K562 (cell line): ENCODE data around the gene MCC. TPM values are rescaled to one million over a fixed set of nuclear protein-coding genes. Genes with fewer than 3 reads are reported as not detected.

Experiments
- ATAC-seq: fragments of 200-7000 bp; cut with Tn5 transposase; 3 replicates; pipeline ENCODE4 v1.9.1; 2020; ENCODE audit warnings: moderate library complexity
- BruUV-seq: library from RNA; stranded (reverse); fragments of 400-500 nt; replicated peaks from 2 replicates; lab custom pipeline; 2021; lab: Mats Ljungman, UMichigan
- CTCF ChIA-PET: fragments of 300-600 bp; formaldehyde crosslinking; extraction: SDS; loops from one replicate; lab custom pipeline; 2021; ENCODE audit warnings: low intra/inter-chr PET ratio; lab: Yijun Ruan, JAX
- POLR2A ChIA-PET: fragments of 300-600, 350-650 bp; sonication (Branson Sonifier 250); formaldehyde crosslinking; extraction: SDS; loops from one replicate; lab custom pipeline; 2021; ENCODE audit warnings: antibody characterized with exemption, inconsistent platforms; lab: Yijun Ruan, JAX
- DNase-seq, 4 experiments: peaks; one replicate each; pipeline versions ENCODE4 v3.0.0 to v3.0.0-alpha.2; 2011 to 2018; ENCODE audit warnings: low spot score in 3 of 4, mixed read lengths in 3 of 4; ENCODE audit errors: extremely low read depth in 1 of 4
- FAIRE-seq: peaks from 2 replicates; lab custom pipeline; 2011; peaks lifted over from hg19 to GRCh38; lab: Jason Lieb, UNC
- H2AFZ ChIP-seq: 2 replicates; pipeline ENCODE4 v1.6.0; 2011; ENCODE audit warnings: low read depth, low read length, control low read depth, inconsistent platforms
- H3K27ac ChIP-seq: fragments of 200-600 bp; 3 replicates; pipeline ENCODE4 v1.8.0; 2011; ENCODE audit warnings: low read depth, mild to moderate bottlenecking, control low read depth, inconsistent platforms, low read length, moderate library complexity, mixed read lengths; ENCODE audit errors: extremely low read depth
- H3K27me3 ChIP-seq, 2 experiments: fragments of 300-600 bp in 1 of 2; 2 replicates in 1 of 2; 3 replicates in 1 of 2; pipeline versions ENCODE4 v1.6.0 to v1.8.0; 2011; ENCODE audit warnings: inconsistent platforms in 2 of 2, low read length in 2 of 2, mild to moderate bottlenecking in 1 of 2, mixed read lengths in 1 of 2, moderate library complexity in 1 of 2; ENCODE audit not compliant: control insufficient read depth in 2 of 2, insufficient read depth in 2 of 2
- H3K36me3 ChIP-seq: fragments of 300-600 bp; 3 replicates; pipeline ENCODE4 v1.8.0; 2011; ENCODE audit warnings: mild to moderate bottlenecking, low read length, inconsistent platforms; ENCODE audit not compliant: control insufficient read depth, insufficient read depth
- H3K4me1 ChIP-seq, 2 experiments: fragments of 200-600 bp in 1 of 2; replicated peaks in 1 of 2; 2 replicates in 1 of 2; 3 replicates in 1 of 2; pipeline versions ENCODE4 v1.5.1 to v1.8.0; 2011; ENCODE audit warnings: inconsistent platforms in 2 of 2, low read length in 2 of 2, mild to moderate bottlenecking in 1 of 2, mixed read lengths in 1 of 2, moderate library complexity in 1 of 2; ENCODE audit not compliant: control insufficient read depth in 2 of 2, insufficient read depth in 2 of 2
- H3K4me2 ChIP-seq: 2 replicates; pipeline ENCODE4 v1.6.1; 2011; ENCODE audit warnings: low read length, control low read depth, inconsistent platforms, mixed read lengths; ENCODE audit not compliant: insufficient read depth
- H3K4me3 ChIP-seq: fragments of 200-600 bp; sonication (generic), shearing (Covaris generic); 2 replicates; pipeline ENCODE4 v1.5.1; 2016; ENCODE audit warnings: control low read depth, inconsistent platforms
- H3K79me2 ChIP-seq: fragments of 200-600 bp; 3 replicates; pipeline ENCODE4 v1.8.0; 2011; ENCODE audit warnings: low read length, inconsistent platforms; ENCODE audit not compliant: control insufficient read depth, insufficient read depth
- H3K9ac ChIP-seq, 2 experiments: 2 replicates each; pipeline versions ENCODE4 v1.6.0 to v1.6.1; 2011; ENCODE audit warnings: low read depth in 2 of 2, low read length in 2 of 2, control low read depth in 1 of 2, inconsistent platforms in 1 of 2, mild to moderate bottlenecking in 1 of 2, mixed read lengths in 1 of 2; ENCODE audit not compliant: insufficient read depth in 1 of 2
- H3K9me1 ChIP-seq: one replicate; pipeline ENCODE4 v1.6.0; 2011; ENCODE audit warnings: inconsistent platforms, mild to moderate bottlenecking, low read length, moderate library complexity; ENCODE audit not compliant: control insufficient read depth, insufficient read depth
- H3K9me3 ChIP-seq: replicated peaks from 2 replicates; pipeline ENCODE4 v1.5.1; 2011; ENCODE audit warnings: low read depth, low read length, inconsistent platforms; ENCODE audit not compliant: control insufficient read depth, insufficient read depth
- H4K20me1 ChIP-seq: replicated peaks from 2 replicates; pipeline ENCODE4 v1.6.1; 2011; ENCODE audit warnings: low read length, inconsistent platforms, mixed read lengths; ENCODE audit not compliant: control insufficient read depth, insufficient read depth
- ATF1 ChIP-seq, 2 experiments: fragments of 450-650 bp in 1 of 2; IDR thresholded peaks; 2 replicates each; pipeline ENCODE4 v1.6.1; 2016; ENCODE audit warnings: missing compliant biosample characterization in 1 of 2, missing genetic modification characterization in 1 of 2
- CBFA2T3 ChIP-seq: fragments of 450-650 bp; IDR thresholded peaks from 2 replicates; pipeline ENCODE4 v1.6.1; 2017
- EZH2 ChIP-seq: IDR thresholded peaks from 2 replicates; pipeline ENCODE4 v1.6.1; 2012; ENCODE audit warnings: low read depth, mild to moderate bottlenecking, inconsistent platforms, low read length, borderline replicate concordance
- HNRNPK ChIP-seq: fragments of 200-400 bp; formaldehyde crosslinking; IDR thresholded peaks from one replicate; pipeline ENCODE4 v1.6.1; 2018; ENCODE audit warnings: mild to moderate bottlenecking, low read depth, low read length; ENCODE audit not compliant: poor library complexity, severe bottlenecking
- MCM3 ChIP-seq: fragments of 450-650 bp; IDR thresholded peaks from 2 replicates; pipeline ENCODE4 v1.6.1; 2016
- MCM5 ChIP-seq: fragments of 450-650 bp; IDR thresholded peaks from 2 replicates; pipeline ENCODE4 v1.6.1; 2016; ENCODE audit warnings: low read depth
- NCOA2 ChIP-seq, 2 experiments: fragments of 450-650 bp; IDR thresholded peaks; 2 replicates each; pipeline ENCODE4 v1.6.1; 2018; ENCODE audit warnings: mild to moderate bottlenecking in 2 of 2, moderate library complexity in 1 of 2; ENCODE audit not compliant: partially characterized antibody in 2 of 2
- NFIC ChIP-seq: fragments of 450-650 bp; IDR thresholded peaks from 2 replicates; pipeline ENCODE4 v1.6.1; 2017; ENCODE audit warnings: mild to moderate bottlenecking, inconsistent platforms
- NFIX ChIP-seq: fragments of 250-450 bp; sonication (Bioruptor Pico); IDR thresholded peaks from 2 replicates; pipeline ENCODE4 v1.4.0; 2020; ENCODE audit warnings: low read depth, mild to moderate bottlenecking, moderate library complexity
- PTBP1 ChIP-seq: fragments of 200-400 bp; formaldehyde crosslinking; IDR thresholded peaks from 2 replicates; pipeline ENCODE4 v1.6.1; 2017; ENCODE audit warnings: low read depth, low read length
- RBM25 ChIP-seq: fragments of 200-400 bp; formaldehyde crosslinking; IDR thresholded peaks from 2 replicates; pipeline ENCODE4 v1.6.1; 2018; ENCODE audit warnings: low read length, low read depth, moderate library complexity; ENCODE audit not compliant: severe bottlenecking
- SOX6 ChIP-seq: fragments of 450-650 bp; IDR thresholded peaks from 2 replicates; pipeline ENCODE4 v1.6.1; 2014; ENCODE audit warnings: mild to moderate bottlenecking
- TEAD1 ChIP-seq, 2 experiments: fragments of 450-650 bp in 1 of 2; sonication (generic) in 1 of 2; formaldehyde crosslinking; IDR thresholded peaks; 2 replicates each; pipeline versions ENCODE4 v1.4.0 to v1.8.0; 2020 to 2022; ENCODE audit warnings: mild to moderate bottlenecking in 2 of 2, missing genetic modification reagents in 1 of 2
- WGBS: fragments of 100-300 bp; shearing (Covaris generic); methylation state at CpG from one replicate; pipeline ENCODE4 v1.1.6; 2016; ENCODE audit warnings: low coverage, mixed read lengths; ENCODE audit not compliant: insufficient coverage; ENCODE audit errors: missing lambda C conversion rate; 5-methylcytosine and 5-hydroxymethylcytosine counted together
- in situ Hi-C: fragments of 300-500 bp; cut with MboI; formaldehyde crosslinking; loops from 4 replicates; pipeline ENCODE4 v1.15.0; 2018; ENCODE audit warnings: inconsistent platforms, mixed read lengths
- intact Hi-C: fragments of 100-400 bp; cut with micrococcal nuclease; formaldehyde crosslinking; loops from 2 replicates; pipeline ENCODE4 v1.14.2; 2022
- polyA plus RNA-seq, 8 experiments: library from polyadenylated mRNA; depleted of rRNA in 4 of 8; stranded (reverse) in 5 of 8; unstranded in 3 of 8; fragments of >200 nt; fragmentation: Nextera tagmentation in 2 of 8; fragmentation: Illumina TruSeq in 1 of 8; extraction: Ambion mirVana in 2 of 8; extraction: Trizol in 1 of 8; gene quantifications; 2 replicates each; pipeline versions ENCODE4 v1.2.1 to v1.2.3, GENCODE V29; 2011 to 2014; ENCODE audit warnings: inconsistent platforms in 1 of 8, missing spikeins in 1 of 8
- total RNA-seq, 7 experiments: library from RNA; depleted of rRNA in 6 of 7; stranded (reverse); fragments of >200 nt in 6 of 7; fragmentation: Illumina TruSeq in 2 of 7; extraction: Trizol in 2 of 7; gene quantifications; 2 replicates each; pipeline versions ENCODE4 v1.2.1 to v1.2.3, GENCODE V29; 2011 to 2021; ENCODE audit warnings: low replicate concordance in 1 of 7

The MCC gene
- total and polyA plus RNA-seq, 9 of the 15 experiments (the other 6 are each of a cell fraction or from before 2014, with no cell fraction given) = 0.04 to 0.24 (median 0.06) TPM; not detected in 1

GRCh38 chr5:113281194-113281593, 207.1 kb downstream of the MCC start (continued):
- TF ChIP-seq NFIC (no peak), CBFA2T3 (peak; percentile 62)

- BruUV-seq = no TSS peak
- H3K4me2 ChIP-seq = no peak overlapping the region
- H3K9me1 ChIP-seq = no peaks in the 10 kb centered on the region
- intact Hi-C loops = no loop called here
- H3K79me2 ChIP-seq = no peaks in the 10 kb centered on the region
- no peaks in the 10 kb centered on the region for H3K36me3 ChIP-seq
- peaks cover 0 to 5% of the 10 kb centered on the region in 2 experiments; a peak in 1 of 5 replicates for H3K27me3 ChIP-seq
- TF ChIP-seq EZH2 = no peak
- no peak for TF ChIP-seq NFIX (CRISPR knock-in tag)
- TF ChIP-seq SOX6 = no peak
- no peak for TF ChIP-seq HNRNPK
- TF ChIP-seq TEAD1 (CRISPR knock-in tag; IDR thresholded peaks at IDR 0.05) = no peak
- no peak for TF ChIP-seq CBFA2T3
- TF ChIP-seq MCM5 = no peak
- no peak for TF ChIP-seq RBM25
- TF ChIP-seq MCM3 = no peak
- TF ChIP-seq PTBP1 = no peak
- no peak for TF ChIP-seq NCOA2 (IDR thresholded peaks at IDR 0.05; ENCODE audit: partially characterized antibody in 2 of 2)
- no peak for TF ChIP-seq ATF1 (CRISPR knock-in tag; IDR thresholded peaks at IDR 0.05)
- no peak for TF ChIP-seq ATF1 (tag; IDR thresholded peaks at IDR 0.05)
- no peak for FAIRE-seq
- no peak for ATAC-seq
- 0 out of 2 replicates have a peak, but pooled peaks cover 4% of the 10 kb centered on the region for H4K20me1 ChIP-seq
- POLR2A ChIA-PET = interaction anchor here (0.9 kb wide), 1 partner anchor 13 kb away, joined by 3 read pairs; no protein-coding TSS in a partner anchor
- no peak overlapping the region for H3K4me3 ChIP-seq
- 0% methylated on average over 1 of the region's 1 CpG for WGBS
- no peak for DNase-seq
- H2AFZ ChIP-seq = no peak overlapping the region
- CTCF ChIA-PET = no interaction called here
- no peak overlapping the region for H3K27ac ChIP-seq
- no peaks in the 10 kb centered on the region; a peak in 1 of 5 replicates for H3K4me1 ChIP-seq
- in situ Hi-C loops = no loop called here
- no peak overlapping the region for H3K9ac ChIP-seq
- no peaks in the 10 kb centered on the region for H3K9me3 ChIP-seq
Observed at GRCh38 chr5:113280541-113280940, 207.7 kb downstream of the MCC start.
